ENCODE results near the gene OTUD5. TPM values are rescaled to one million over a fixed set of nuclear protein-coding genes. Genes with fewer than 3 reads are reported as not detected.
A peak's percentile ranks its signal among the peaks of the same experiment; 100 is the strongest.

OTUD5 gene
- total RNA-seq, 1 experiment from 2014 or later, result 67.8 TPM

DNA sequence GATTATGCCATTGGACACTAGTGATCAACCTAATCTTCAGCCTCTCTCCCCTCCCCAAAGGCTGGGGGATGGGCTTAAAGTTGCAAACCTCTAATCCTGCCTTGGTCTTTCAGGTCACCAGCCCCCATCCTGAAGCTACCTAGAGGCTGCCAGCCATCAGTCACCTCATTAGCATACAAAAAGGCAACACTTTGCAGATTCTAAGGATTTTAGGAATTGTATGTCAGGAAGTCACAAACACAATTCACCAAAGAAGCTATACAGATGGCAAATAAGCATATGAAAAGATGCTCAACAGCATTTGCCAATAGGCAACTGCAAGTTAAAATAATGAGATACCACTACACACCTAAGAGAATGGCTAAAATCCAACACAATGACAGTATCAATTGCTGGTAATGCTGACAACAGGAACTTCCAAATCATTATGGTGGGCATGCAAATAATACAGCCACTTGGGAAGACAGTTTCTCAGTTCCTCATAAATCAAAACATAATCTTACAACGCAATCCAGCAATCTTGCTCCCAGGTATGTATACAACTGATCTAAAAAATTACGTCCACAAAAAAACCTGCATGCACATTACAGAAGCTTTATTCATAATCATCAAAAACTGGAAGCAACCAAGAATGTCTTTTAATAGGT, 29.5 kb downstream of the OTUD5 start:
- intact Hi-C loops (cut with micrococcal nuclease; ENCODE audit: unreplicated experiment), result no loop called here
- H3K36me3 Mint-ChIP-seq (ENCODE audit: insufficient read depth, unreplicated experiment), result peaks cover 34% of the 10 kb centered on the region
- H3K4me1 Mint-ChIP-seq (ENCODE audit: low read depth, unreplicated experiment), result no peaks in the 10 kb centered on the region
- TF ChIP-seq, protein P1, sequence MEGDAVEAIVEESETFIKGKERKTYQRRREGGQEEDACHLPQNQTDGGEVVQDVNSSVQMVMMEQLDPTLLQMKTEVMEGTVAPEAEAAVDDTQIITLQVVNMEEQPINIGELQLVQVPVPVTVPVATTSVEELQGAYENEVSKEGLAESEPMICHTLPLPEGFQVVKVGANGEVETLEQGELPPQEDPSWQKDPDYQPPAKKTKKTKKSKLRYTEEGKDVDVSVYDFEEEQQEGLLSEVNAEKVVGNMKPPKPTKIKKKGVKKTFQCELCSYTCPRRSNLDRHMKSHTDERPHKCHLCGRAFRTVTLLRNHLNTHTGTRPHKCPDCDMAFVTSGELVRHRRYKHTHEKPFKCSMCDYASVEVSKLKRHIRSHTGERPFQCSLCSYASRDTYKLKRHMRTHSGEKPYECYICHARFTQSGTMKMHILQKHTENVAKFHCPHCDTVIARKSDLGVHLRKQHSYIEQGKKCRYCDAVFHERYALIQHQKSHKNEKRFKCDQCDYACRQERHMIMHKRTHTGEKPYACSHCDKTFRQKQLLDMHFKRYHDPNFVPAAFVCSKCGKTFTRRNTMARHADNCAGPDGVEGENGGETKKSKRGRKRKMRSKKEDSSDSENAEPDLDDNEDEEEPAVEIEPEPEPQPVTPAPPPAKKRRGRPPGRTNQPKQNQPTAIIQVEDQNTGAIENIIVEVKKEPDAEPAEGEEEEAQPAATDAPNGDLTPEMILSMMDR (IDR thresholded peaks at IDR 0.05; ENCODE audit: unreplicated experiment), result no peak
- H3K4me3 Mint-ChIP-seq (ENCODE audit: low read depth, unreplicated experiment), result no peak overlapping the region
- no peaks in the 10 kb centered on the region for H3K27me3 Mint-ChIP-seq (ENCODE audit: unreplicated experiment)
- no peaks in the 10 kb centered on the region for H3K9me3 Mint-ChIP-seq (ENCODE audit: low read depth, unreplicated experiment)
- BruUV-seq (replicated peaks), result no TSS peak
- H3K27ac Mint-ChIP-seq (ENCODE audit: unreplicated experiment), result no peak overlapping the region
- DNase-seq, result no peak
- CTCF ChIA-PET, result no interaction called here

GRCh38 chrX:48927123-48927522, 30.3 kb downstream of the OTUD5 start:
- H3K27ac Mint-ChIP-seq (ENCODE audit: unreplicated experiment), result no peak overlapping the region

GRCh38 chrX:48924270-48924669, 33.1 kb downstream of the OTUD5 start:
- no TSS peak for BruUV-seq (replicated peaks)
- DNase-seq, result no peak
- Mint-ChIP-seq H3K27me3 (ENCODE audit: unreplicated experiment) (no peaks in the 10 kb centered on the region), H3K9me3 (ENCODE audit: low read depth, unreplicated experiment) (no peaks in the 10 kb centered on the region), H3K4me3 (ENCODE audit: low read depth, unreplicated experiment) (no peak overlapping the region), H3K36me3 (ENCODE audit: insufficient read depth, unreplicated experiment) (peaks cover 29% of the 10 kb centered on the region), H3K4me1 (ENCODE audit: low read depth, unreplicated experiment) (peaks cover 8% of the 10 kb centered on the region), H3K27ac (ENCODE audit: unreplicated experiment) (peak overlapping the region; percentile 39)
- CTCF ChIA-PET, result no interaction called here
- TF ChIP-seq, protein P1 (IDR thresholded peaks at IDR 0.05; ENCODE audit: unreplicated experiment), result no peak
- intact Hi-C loops (cut with micrococcal nuclease; ENCODE audit: unreplicated experiment), result no loop called here

More at GRCh38 chrX:48927123-48927522, 30.3 kb downstream of the OTUD5 start:
- H3K36me3 Mint-ChIP-seq (ENCODE audit: insufficient read depth, unreplicated experiment), result peaks cover 37% of the 10 kb centered on the region
- no peak for DNase-seq
- no peaks in the 10 kb centered on the region for H3K9me3 Mint-ChIP-seq (ENCODE audit: low read depth, unreplicated experiment)
- CTCF ChIA-PET, result no interaction called here
- no TSS peak for BruUV-seq (replicated peaks)
- H3K4me1 Mint-ChIP-seq (ENCODE audit: low read depth, unreplicated experiment), result no peaks in the 10 kb centered on the region
- TF ChIP-seq, protein P1 (IDR thresholded peaks at IDR 0.05; ENCODE audit: unreplicated experiment), result no peak
- no peaks in the 10 kb centered on the region for H3K27me3 Mint-ChIP-seq (ENCODE audit: unreplicated experiment)
- no peak overlapping the region for H3K4me3 Mint-ChIP-seq (ENCODE audit: low read depth, unreplicated experiment)
- intact Hi-C loops (cut with micrococcal nuclease; ENCODE audit: unreplicated experiment), result no loop called here

- CTCF ChIA-PET, result no interaction called here
- peaks cover 8% of the 10 kb centered on the region for H3K4me1 Mint-ChIP-seq (ENCODE audit: low read depth, unreplicated experiment)
- H3K4me3 Mint-ChIP-seq (ENCODE audit: low read depth, unreplicated experiment), result no peak overlapping the region
- no peaks in the 10 kb centered on the region for H3K27me3 Mint-ChIP-seq (ENCODE audit: unreplicated experiment)
- intact Hi-C loops (cut with micrococcal nuclease; ENCODE audit: unreplicated experiment), result no loop called here
- TF ChIP-seq, protein P1 (IDR thresholded peaks at IDR 0.05; ENCODE audit: unreplicated experiment), result no peak
- H3K36me3 Mint-ChIP-seq (ENCODE audit: insufficient read depth, unreplicated experiment), result peaks cover 34% of the 10 kb centered on the region
- no peaks in the 10 kb centered on the region for H3K9me3 Mint-ChIP-seq (ENCODE audit: low read depth, unreplicated experiment)
- no peak for DNase-seq
- BruUV-seq (replicated peaks), result no TSS peak
- no peak overlapping the region for H3K27ac Mint-ChIP-seq (ENCODE audit: unreplicated experiment)
Measured at GRCh38 chrX:48923771-48924170, 33.6 kb downstream of the OTUD5 start.
